B cell (primary cell): ENCODE data around the gene CEP250.

ENCODE experiments used
- CTCF ChIP-seq: fragments of 200-600 bp; IDR thresholded peaks from one replicate; pipeline ENCODE4 v1.8.0; 2022; ENCODE audit warnings: antibody characterized with exemption, mild to moderate bottlenecking
- EZH2 ChIP-seq: IDR thresholded peaks from 2 replicates; pipeline ENCODE4 v1.6.1; 2012; ENCODE audit warnings: borderline replicate concordance, low read depth, mild to moderate bottlenecking, moderate library complexity, low read length; ENCODE audit not compliant: insufficient read depth, poor library complexity, severe bottlenecking

DNA sequence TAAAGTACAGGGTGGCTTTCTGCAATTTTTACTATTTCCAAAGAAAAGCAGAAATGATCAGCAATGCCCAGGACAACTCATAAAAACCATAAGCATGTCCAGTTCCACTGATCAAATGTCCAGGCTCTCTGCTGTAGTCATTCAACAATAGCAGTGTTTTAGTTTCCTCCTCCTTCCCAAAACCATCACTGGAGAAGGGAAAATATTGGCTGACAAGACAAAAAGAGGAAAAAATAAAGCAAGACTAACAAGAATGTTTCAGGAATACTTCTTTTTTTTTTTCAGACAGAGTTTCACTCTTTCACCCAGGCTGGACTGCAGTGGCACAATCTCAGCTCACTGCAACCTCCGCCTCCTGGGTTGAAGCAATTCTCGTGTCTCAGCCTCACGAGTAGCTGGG is 45.9 kb upstream of the CEP250 start:
- TF ChIP-seq CTCF (no peak), EZH2 (no peak)
